Left renal cortex interstitium (tissue), 4 donors: Measurements from ENCODE around the gene CLEC16A. TPM values are rescaled to one million over a fixed set of nuclear protein-coding genes. Genes with fewer than 3 reads are reported as not detected.

Source experiments
- DNase-seq, 4 donors: peaks; one replicate each; pipeline ENCODE4 v3.0.0-alpha.2; 2013; ENCODE audit warnings: low read depth in 4 of 4, low spot score in 2 of 4, missing footprints in 1 of 4
- polyA plus RNA-seq, 4 donors: library from polyadenylated mRNA; unstranded; fragments of 120-200 nt; gene quantifications; one replicate each; pipeline ENCODE4 v1.2.1, GENCODE V29; 2013; ENCODE audit not compliant: insufficient read length in 4 of 4

Gene CLEC16A
- polyA plus RNA-seq, 4 donors, result 21.0 to 32.1 (median 24.5) TPM

DNA sequence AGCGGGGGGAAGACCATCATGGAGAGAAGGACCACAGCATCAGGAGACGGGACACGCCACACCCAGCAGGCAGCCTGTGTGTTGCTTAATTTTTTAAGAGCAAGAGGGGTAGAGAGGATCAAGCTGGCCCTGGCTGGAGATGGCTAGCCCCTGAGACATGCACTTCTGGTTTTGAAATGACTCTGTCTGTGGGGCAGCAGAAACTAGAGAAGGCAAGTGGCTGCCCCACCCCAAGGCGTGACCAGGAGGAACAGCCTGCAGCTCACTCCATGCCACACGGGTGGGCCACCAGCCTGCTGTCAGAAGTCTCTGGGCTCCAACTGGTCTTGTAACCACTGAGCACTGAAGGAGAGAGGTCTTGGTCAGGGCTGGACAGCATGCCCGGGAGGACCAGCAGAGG is 236.1 kb downstream of the CLEC16A start:
- DNase-seq, result no peak

GRCh38 chr16:11181242-11181898 is 237.0 kb downstream of the CLEC16A start:
- DNase-seq, result no peak

DNA sequence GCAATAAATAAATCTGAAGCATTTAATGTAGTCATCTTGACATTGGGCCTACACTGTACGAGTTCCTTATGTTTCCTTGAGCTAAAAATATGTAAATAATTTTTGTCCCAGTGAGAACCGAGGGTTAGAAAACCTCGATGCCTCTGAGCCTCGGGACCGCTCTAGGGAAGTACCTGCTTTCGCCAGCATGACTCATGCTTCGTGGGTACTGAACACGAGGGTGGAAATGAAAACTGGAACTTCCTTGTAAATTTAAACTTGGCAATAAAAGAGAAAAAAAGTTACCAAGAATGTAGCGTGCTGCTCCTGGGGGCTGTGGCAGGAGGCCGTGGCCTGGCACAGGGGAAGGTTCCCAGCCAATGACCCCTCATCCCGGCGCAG is 237.5 kb downstream of the CLEC16A start:
- DNase-seq, result no peak

DNA sequence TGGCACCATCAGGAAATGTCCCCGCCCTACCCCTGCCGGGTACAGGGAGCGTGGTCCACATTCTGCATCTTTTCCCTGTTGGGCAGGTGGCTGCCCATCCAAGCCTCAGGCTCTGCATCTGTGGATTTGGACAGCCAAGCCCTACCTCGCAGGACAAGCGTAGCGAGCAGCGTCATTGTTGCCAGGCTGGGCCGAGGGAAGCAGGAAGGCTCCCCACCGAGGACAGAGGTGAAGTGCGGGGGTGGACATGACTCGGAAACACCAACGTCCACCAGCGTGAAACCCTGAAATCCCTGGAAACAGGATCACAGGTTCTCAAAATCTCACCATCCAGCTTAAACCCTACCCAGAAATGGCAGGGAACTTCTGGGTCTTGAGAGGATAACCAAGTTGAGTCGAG is 238.0 kb downstream of the CLEC16A start:
- DNase-seq, result no peak

- no peak for DNase-seq
Measured at GRCh38 chr16:11183035-11183812, 238.9 kb downstream of the CLEC16A start.

DNA sequence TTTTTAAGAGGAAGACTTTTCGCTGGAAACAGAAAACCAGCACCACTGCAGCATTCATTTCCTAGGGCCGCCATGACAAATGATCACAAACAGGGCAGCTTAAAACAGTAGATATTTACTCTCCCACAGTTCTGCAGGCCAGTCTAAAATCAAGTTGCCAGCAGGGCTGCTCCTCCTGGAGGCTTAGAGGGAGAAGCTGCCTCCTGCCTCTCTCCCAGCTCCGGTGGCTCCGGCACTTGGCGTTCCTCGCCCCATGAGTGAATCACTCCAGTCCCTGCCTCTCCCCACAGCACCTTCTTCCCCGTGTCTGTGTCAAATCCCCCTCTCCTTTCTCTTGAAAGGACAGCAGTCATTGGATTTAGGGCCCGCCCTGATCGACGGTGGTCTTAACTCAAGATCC is 239.6 kb downstream of the CLEC16A start:
- DNase-seq, result no peak

- DNase-seq, result no peak
Measured at GRCh38 chr16:11187522-11188023, 243.2 kb downstream of the CLEC16A start.

- DNase-seq, result no peak
Measured at GRCh38 chr16:11188801-11189740, 244.7 kb downstream of the CLEC16A start.

- no peak for DNase-seq
Measured at GRCh38 chr16:11190588-11191560, 246.5 kb downstream of the CLEC16A start.

DNA sequence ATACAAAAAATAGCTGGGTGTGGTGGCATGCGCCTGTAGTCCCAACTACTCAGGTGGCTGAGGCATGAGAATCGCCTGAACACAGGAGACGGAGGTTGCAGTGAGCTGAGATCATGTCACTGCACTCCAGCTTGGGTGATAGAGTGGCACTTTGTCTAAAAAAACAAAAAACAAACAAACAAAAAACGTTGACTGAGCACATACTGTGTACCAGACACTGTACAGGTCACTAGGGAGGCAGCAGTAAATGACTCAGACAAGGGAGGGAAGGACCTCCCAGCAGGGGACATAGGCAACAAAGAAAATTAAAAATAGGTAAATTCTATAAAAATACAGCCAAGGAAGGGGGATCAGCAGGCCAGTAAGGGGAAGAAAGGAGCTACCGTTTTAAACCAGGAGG is 247.3 kb downstream of the CLEC16A start:
- no peak for DNase-seq

GRCh38 chr16:11193494-11193893 is 249.1 kb downstream of the CLEC16A start:
- DNase-seq, result no peak

DNA sequence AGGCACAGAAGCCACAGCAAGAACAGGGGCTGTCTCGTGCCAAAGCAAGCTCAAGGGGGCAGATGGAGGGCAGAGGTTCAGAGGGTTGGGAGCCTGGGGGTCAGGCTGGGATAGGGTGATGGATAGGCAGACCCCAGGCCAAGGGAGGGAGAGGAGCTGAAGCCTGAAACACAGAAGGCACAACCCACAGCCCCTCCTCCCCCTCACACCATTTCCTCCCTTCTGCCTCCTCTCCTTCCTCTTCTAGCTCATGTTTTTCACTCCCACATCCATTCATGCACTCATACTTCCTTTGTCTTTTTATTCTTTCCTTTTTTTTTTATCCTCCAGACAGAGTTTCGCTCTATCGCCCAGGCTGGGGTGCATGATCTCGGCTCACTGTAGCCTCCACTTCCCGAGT is 250.5 kb downstream of the CLEC16A start:
- no peak for DNase-seq

- no peak for DNase-seq
Measured at GRCh38 chr16:11196286-11196828, 252.0 kb downstream of the CLEC16A start.

DNA sequence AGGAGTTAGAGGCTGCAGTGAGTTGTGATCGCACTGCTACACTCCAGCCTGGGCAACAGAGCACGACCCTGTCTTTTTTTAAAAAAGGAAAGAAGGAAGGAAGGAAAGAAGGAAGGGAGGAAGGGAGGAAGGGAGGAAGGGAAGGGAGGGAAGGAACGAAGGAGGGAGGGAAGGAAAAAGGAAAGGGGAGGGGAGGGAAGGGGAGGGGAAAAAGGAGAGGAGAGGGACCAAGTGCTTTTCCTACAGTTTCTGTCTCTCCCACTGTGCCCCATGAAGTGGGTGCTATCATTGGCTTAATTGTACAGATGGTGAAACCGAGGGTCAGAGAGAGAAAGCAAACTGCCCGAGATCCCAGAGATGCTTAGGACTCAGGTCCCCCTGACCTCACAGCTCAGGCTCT is 254.0 kb downstream of the CLEC16A start:
- no peak for DNase-seq

GRCh38 chr16:11198828-11199227 is 254.5 kb downstream of the CLEC16A start:
- no peak for DNase-seq

DNA sequence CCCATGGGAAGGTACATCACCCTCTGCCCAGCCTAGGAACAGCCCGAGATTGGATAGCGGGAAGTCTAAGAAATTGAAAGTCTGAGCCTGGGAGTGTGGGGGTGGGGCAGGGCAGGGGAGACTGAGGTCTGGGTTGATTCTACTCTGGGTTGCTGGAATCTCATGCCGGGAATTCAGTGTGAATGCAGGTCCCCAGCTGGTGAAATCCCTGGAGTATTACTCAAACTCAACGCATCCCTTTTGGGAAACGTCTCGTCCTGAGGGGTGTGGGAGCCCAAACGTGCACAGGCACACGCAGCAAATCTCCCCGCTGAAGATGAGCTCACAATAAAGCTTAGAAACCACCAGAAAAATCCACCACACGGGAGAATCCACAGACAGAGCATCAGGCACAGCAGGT is 256.2 kb downstream of the CLEC16A start:
- DNase-seq, result no peak

- DNase-seq, result no peak
Measured at GRCh38 chr16:11201498-11202259, 257.3 kb downstream of the CLEC16A start.

DNA sequence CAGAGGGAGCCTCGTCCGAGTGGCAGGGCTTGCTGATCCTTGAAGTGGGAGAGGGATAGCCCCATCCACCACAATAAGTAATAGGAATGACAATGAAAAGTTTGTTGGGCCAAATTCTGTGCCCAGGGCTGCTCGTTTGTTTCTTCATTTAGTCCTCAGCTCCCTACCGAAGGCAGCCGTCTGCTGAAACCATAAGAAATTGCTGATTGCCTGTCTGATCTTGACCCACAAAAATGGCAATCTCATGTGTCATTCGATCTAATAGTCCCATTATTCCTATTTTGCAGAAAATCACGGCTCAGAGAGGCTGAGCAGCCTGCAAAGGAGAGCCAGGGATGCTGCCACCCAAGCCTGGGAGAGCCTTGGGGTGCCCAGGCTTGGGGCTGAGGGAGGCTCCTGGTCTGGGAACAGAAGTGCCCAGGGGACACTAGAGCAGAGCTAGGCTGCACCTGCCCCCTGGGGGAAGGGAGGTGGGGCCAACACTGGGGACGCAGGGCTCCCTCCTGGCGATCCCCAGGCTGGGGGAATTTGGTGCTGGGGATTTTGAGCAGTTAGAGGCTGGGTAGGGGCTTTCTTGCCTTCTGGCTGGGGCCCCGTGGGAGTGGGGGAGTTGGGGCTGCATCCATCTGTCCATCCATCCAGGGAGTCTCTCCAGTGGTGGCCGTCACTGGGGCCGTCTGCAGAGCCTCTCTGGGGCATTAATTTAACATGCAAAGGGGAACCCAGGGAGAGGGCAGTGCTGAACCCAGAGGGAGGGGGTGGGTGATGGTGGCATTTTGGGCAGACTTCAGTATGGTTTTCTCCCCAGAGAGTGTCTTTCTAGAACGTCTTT is 258.1 kb downstream of the CLEC16A start:
- no peak for DNase-seq
